GM23338 (cell line): ENCODE measurements around the gene CDCP1. TPM values are rescaled to one million over a fixed set of nuclear protein-coding genes. Genes with fewer than 3 reads are reported as not detected.

ENCODE experiments used
- ATAC-seq: fragments of 200-7000 bp; cut with Tn5 transposase; 3 replicates; pipeline ENCODE4 v1.9.1; 2020
- DNase-seq: peaks from one replicate; pipeline ENCODE4 v3.0.0-alpha.2; 2015; ENCODE audit warnings: low spot score
- H2AFZ ChIP-seq: fragments of 200-600 bp; sonication (generic); 2 replicates; pipeline ENCODE4 v1.8.0; 2016; ENCODE audit warnings: antibody characterized with exemption, mild to moderate bottlenecking, moderate library complexity
- H3F3A ChIP-seq: fragments of 200-600 bp; sonication (generic); replicated peaks from 2 replicates; pipeline ENCODE4 v1.8.0; 2017; ENCODE audit warnings: antibody characterized with exemption, mixed run types, low read depth
- H3K27ac ChIP-seq: fragments of 200-600 bp; sonication (generic); 2 replicates; pipeline ENCODE4 v1.6.1; 2016; ENCODE audit warnings: low read depth
- H3K27me3 ChIP-seq: fragments of 200-600 bp; sonication (generic); 2 replicates; pipeline ENCODE4 v1.8.0; 2016; ENCODE audit warnings: mild to moderate bottlenecking, mixed run types, moderate library complexity; ENCODE audit not compliant: insufficient read depth
- H3K36me3 ChIP-seq: fragments of 200-600 bp; sonication (generic); 2 replicates; pipeline ENCODE4 v1.8.0; 2016; ENCODE audit warnings: mild to moderate bottlenecking; ENCODE audit not compliant: insufficient read depth
- H3K4me1 ChIP-seq: fragments of 200-600 bp; sonication (generic); 2 replicates; pipeline ENCODE4 v1.8.0; 2016; ENCODE audit warnings: mild to moderate bottlenecking, moderate library complexity; ENCODE audit not compliant: insufficient read depth
- H3K4me2 ChIP-seq: fragments of 200-600 bp; sonication (generic); 2 replicates; pipeline ENCODE4 v1.7.1; 2017; ENCODE audit warnings: mixed run types
- H3K4me3 ChIP-seq: fragments of 200-600 bp; sonication (generic); 2 replicates; pipeline ENCODE4 v1.6.1; 2016; ENCODE audit warnings: mixed run types
- H3K79me2 ChIP-seq: fragments of 200-600 bp; sonication (generic); replicated peaks from 2 replicates; pipeline ENCODE4 v1.8.0; 2017; ENCODE audit warnings: mild to moderate bottlenecking; ENCODE audit not compliant: insufficient read depth
- H3K9me2 ChIP-seq: fragments of 200-600 bp; sonication (generic); 2 replicates; pipeline ENCODE4 v1.8.0; 2017; ENCODE audit not compliant: insufficient read depth
- H4K20me1 ChIP-seq: fragments of 200-600 bp; sonication (generic); replicated peaks from 2 replicates; pipeline ENCODE4 v1.8.0; 2017; ENCODE audit warnings: mild to moderate bottlenecking; ENCODE audit not compliant: insufficient read depth
- H3K27ac Mint-ChIP-seq: 2 replicates; pipeline ENCODE4 v1.8.0; 2020; ENCODE audit warnings: inconsistent platforms, mild to moderate bottlenecking, moderate library complexity, mixed read lengths
- H3K27me3 Mint-ChIP-seq: 3 replicates; pipeline ENCODE4 v1.8.0; 2022; ENCODE audit warnings: low read depth, mild to moderate bottlenecking, moderate library complexity, mixed read lengths, inconsistent platforms; ENCODE audit not compliant: insufficient read depth, poor library complexity
- H3K36me3 Mint-ChIP-seq: 3 replicates; pipeline ENCODE4 v1.8.0; 2021; ENCODE audit warnings: low read depth, mild to moderate bottlenecking, inconsistent platforms, moderate library complexity, mixed read lengths
- H3K4me1 Mint-ChIP-seq: 3 replicates; pipeline ENCODE4 v1.8.0; 2020; ENCODE audit warnings: mild to moderate bottlenecking, inconsistent platforms, mixed read lengths
- H3K4me3 Mint-ChIP-seq: 3 replicates; pipeline ENCODE4 v1.8.0; 2021; ENCODE audit warnings: moderate library complexity, mild to moderate bottlenecking, inconsistent platforms, mixed read lengths
- H3K9me3 Mint-ChIP-seq: 3 replicates; pipeline ENCODE4 v1.8.0; 2020; ENCODE audit warnings: moderate library complexity, mild to moderate bottlenecking, inconsistent platforms, mixed read lengths
- CREB1 ChIP-seq: fragments of 250-450 bp; sonication (Bioruptor Pico); IDR thresholded peaks from 2 replicates; pipeline ENCODE4 v1.5.0; 2020; ENCODE audit warnings: low read depth, mild to moderate bottlenecking, moderate library complexity
- ETS1 ChIP-seq: IDR thresholded peaks from 2 replicates; pipeline ENCODE4 v1.6.1; 2016; ENCODE audit warnings: antibody characterized with exemption
- EZH2 ChIP-seq: fragments of 200-600 bp; sonication (generic); IDR thresholded peaks from one replicate; pipeline ENCODE4 v1.8.0; 2017; ENCODE audit warnings: antibody characterized with exemption, mild to moderate bottlenecking, low read depth; ENCODE audit not compliant: unreplicated experiment
- EZH2phosphoT487 ChIP-seq: fragments of 200-600 bp; sonication (generic); IDR thresholded peaks from one replicate; pipeline ENCODE4 v1.8.1; 2018; ENCODE audit warnings: antibody characterized with exemption; ENCODE audit not compliant: unreplicated experiment
- JUNB ChIP-seq: IDR thresholded peaks from one replicate; pipeline ENCODE4 v1.6.1; 2016; ENCODE audit warnings: antibody characterized with exemption; ENCODE audit not compliant: unreplicated experiment
- NANOG ChIP-seq: IDR thresholded peaks from 2 replicates; pipeline ENCODE4 v1.6.1; 2016; ENCODE audit warnings: antibody characterized with exemption, borderline replicate concordance
- POLR2AphosphoS5 ChIP-seq: IDR thresholded peaks from 2 replicates; pipeline ENCODE4 v1.6.1; 2016; ENCODE audit warnings: antibody characterized with exemption, low read depth
- STAT1 ChIP-seq: IDR thresholded peaks from one replicate; pipeline ENCODE4 v1.6.1; 2016; ENCODE audit warnings: antibody characterized with exemption; ENCODE audit not compliant: unreplicated experiment
- ZNF114 ChIP-seq: fragments of 250-450 bp; sonication (Bioruptor Pico); IDR thresholded peaks from 2 replicates; pipeline ENCODE4 v1.5.0; 2020; ENCODE audit warnings: mild to moderate bottlenecking, moderate library complexity
- ZNF331 ChIP-seq: fragments of 250-450 bp; sonication (Bioruptor Pico); IDR thresholded peaks from 2 replicates; pipeline ENCODE4 v1.5.0; 2020; ENCODE audit warnings: low read depth, mild to moderate bottlenecking, moderate library complexity
- ZNF462 ChIP-seq: fragments of 250-450 bp; sonication (Bioruptor Pico); IDR thresholded peaks from 2 replicates; pipeline ENCODE4 v1.5.0; 2020; ENCODE audit warnings: mild to moderate bottlenecking, moderate library complexity
- polyA plus RNA-seq: library from polyadenylated mRNA; unstranded; fragments of >200 nt; fragmentation: Nextera tagmentation; extraction: Ambion mirVana; gene quantifications from 2 replicates; pipeline ENCODE4 v1.2.1, GENCODE V29; 2016
- total RNA-seq: library from RNA; depleted of rRNA; stranded (reverse); fragments of >200 nt; shearing (Covaris generic); gene quantifications from 2 replicates; pipeline ENCODE4 v1.2.3, GENCODE V29; 2014
- TF ChIP-seq, protein P1 (sequence below): IDR thresholded peaks from one replicate; pipeline ENCODE4 v1.6.1; 2018; ENCODE audit warnings: antibody characterized with exemption; ENCODE audit not compliant: unreplicated experiment
- TF ChIP-seq, protein P2 (sequence below), 2 experiments: fragments of 200-600 bp in 1 of 2; sonication (generic) in 1 of 2; conservative IDR thresholded peaks; 2 replicates each; pipeline versions ENCODE4 v1.5.1 to v1.6.1; 2016 to 2017; ENCODE audit warnings: antibody characterized with exemption in 2 of 2, low read depth in 2 of 2, mild to moderate bottlenecking in 2 of 2, moderate library complexity in 1 of 2

Gene CDCP1
- total and polyA plus RNA-seq, 2 experiments from 2014 or later = 7.7 to 20.1 TPM

DNA sequence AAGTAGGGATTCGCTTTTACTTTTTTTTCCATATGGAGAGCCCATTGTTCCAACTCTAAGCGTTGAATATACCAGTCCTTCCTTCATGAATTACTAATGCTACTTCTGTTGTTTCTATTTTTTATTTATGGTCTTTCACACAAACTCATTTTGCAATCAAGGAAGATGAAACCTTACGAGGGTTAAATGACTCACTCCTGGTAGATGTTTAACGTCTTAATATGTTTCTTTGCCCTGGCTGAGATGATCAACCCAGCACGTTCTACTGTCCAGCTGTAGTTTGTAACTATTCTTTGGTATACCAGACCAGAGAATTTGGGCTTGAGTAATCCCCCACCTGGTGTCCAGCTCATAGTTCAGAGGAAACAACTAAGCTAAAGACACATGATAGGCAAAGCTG, 23.1 kb downstream of the CDCP1 start:
- H4K20me1 ChIP-seq = peaks cover 3% of the 10 kb centered on the region; the same call in 1 of the 2 replicates
- Mint-ChIP-seq H3K4me3 (no peak overlapping the region), H3K27ac (no peak overlapping the region), H3K27me3 (no peaks in the 10 kb centered on the region), H3K36me3 (no peaks in the 10 kb centered on the region), H3K4me1 (peaks cover 3% of the 10 kb centered on the region; the same call in 1 of the 3 replicates), H3K9me3 (no peaks in the 10 kb centered on the region)
- H3K27me3 ChIP-seq = no peaks in the 10 kb centered on the region
- no peak overlapping the region for H3K27ac ChIP-seq
- H3K4me3 ChIP-seq = no peak overlapping the region
- TF ChIP-seq, protein P1, sequence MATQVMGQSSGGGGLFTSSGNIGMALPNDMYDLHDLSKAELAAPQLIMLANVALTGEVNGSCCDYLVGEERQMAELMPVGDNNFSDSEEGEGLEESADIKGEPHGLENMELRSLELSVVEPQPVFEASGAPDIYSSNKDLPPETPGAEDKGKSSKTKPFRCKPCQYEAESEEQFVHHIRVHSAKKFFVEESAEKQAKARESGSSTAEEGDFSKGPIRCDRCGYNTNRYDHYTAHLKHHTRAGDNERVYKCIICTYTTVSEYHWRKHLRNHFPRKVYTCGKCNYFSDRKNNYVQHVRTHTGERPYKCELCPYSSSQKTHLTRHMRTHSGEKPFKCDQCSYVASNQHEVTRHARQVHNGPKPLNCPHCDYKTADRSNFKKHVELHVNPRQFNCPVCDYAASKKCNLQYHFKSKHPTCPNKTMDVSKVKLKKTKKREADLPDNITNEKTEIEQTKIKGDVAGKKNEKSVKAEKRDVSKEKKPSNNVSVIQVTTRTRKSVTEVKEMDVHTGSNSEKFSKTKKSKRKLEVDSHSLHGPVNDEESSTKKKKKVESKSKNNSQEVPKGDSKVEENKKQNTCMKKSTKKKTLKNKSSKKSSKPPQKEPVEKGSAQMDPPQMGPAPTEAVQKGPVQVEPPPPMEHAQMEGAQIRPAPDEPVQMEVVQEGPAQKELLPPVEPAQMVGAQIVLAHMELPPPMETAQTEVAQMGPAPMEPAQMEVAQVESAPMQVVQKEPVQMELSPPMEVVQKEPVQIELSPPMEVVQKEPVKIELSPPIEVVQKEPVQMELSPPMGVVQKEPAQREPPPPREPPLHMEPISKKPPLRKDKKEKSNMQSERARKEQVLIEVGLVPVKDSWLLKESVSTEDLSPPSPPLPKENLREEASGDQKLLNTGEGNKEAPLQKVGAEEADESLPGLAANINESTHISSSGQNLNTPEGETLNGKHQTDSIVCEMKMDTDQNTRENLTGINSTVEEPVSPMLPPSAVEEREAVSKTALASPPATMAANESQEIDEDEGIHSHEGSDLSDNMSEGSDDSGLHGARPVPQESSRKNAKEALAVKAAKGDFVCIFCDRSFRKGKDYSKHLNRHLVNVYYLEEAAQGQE = no peak
- TF ChIP-seq EZH2phosphoT487 = no peak
- no peak for TF ChIP-seq CREB1 (CRISPR knock-in tag)
- TF ChIP-seq ZNF462 (CRISPR knock-in tag) = no peak
- TF ChIP-seq EZH2 = no peak
- no peak for TF ChIP-seq ZNF114 (CRISPR knock-in tag)
- TF ChIP-seq ZNF331 (CRISPR knock-in tag) = no peak
- TF ChIP-seq, protein P2, sequence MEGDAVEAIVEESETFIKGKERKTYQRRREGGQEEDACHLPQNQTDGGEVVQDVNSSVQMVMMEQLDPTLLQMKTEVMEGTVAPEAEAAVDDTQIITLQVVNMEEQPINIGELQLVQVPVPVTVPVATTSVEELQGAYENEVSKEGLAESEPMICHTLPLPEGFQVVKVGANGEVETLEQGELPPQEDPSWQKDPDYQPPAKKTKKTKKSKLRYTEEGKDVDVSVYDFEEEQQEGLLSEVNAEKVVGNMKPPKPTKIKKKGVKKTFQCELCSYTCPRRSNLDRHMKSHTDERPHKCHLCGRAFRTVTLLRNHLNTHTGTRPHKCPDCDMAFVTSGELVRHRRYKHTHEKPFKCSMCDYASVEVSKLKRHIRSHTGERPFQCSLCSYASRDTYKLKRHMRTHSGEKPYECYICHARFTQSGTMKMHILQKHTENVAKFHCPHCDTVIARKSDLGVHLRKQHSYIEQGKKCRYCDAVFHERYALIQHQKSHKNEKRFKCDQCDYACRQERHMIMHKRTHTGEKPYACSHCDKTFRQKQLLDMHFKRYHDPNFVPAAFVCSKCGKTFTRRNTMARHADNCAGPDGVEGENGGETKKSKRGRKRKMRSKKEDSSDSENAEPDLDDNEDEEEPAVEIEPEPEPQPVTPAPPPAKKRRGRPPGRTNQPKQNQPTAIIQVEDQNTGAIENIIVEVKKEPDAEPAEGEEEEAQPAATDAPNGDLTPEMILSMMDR (conservative IDR thresholded peaks at IDR 0.05; ENCODE audit: low read depth in 2 of 2) = no peak
- TF ChIP-seq NANOG = no peak
- no peak for TF ChIP-seq STAT1
- TF ChIP-seq JUNB = no peak
- TF ChIP-seq ETS1 = no peak
- TF ChIP-seq POLR2AphosphoS5 = no peak
- H3K4me2 ChIP-seq = no peak overlapping the region
- no peaks in the 10 kb centered on the region for H3K4me1 ChIP-seq
- DNase-seq = no peak
- no peak for ATAC-seq
- no peak overlapping the region for H2AFZ ChIP-seq
- no peaks in the 10 kb centered on the region for H3K36me3 ChIP-seq
- peaks cover 3% of the 10 kb centered on the region; the same call in 1 of the 2 replicates for H3K79me2 ChIP-seq
- H3F3A ChIP-seq = no peaks in the 10 kb centered on the region
- H3K9me2 ChIP-seq = no peaks in the 10 kb centered on the region
